WTC11 (cell line): Measurements from ENCODE around the gene RAP2B. TPM values are rescaled to one million over a fixed set of nuclear protein-coding genes. Genes with fewer than 3 reads are reported as not detected.
A peak's percentile ranks its signal among the peaks of the same experiment; 100 is the strongest.

ENCODE experiments used
- MYBL2 ChIP-seq: sonication (generic); formaldehyde crosslinking; IDR thresholded peaks from 2 replicates; pipeline ENCODE4 v1.8.1; 2023; ENCODE audit warnings: mild to moderate bottlenecking, moderate library complexity, missing genetic modification reagents
- NFYB ChIP-seq: sonication (generic); formaldehyde crosslinking; conservative IDR thresholded peaks from 2 replicates; pipeline ENCODE4 v1.8.0; 2022; ENCODE audit warnings: low read depth, missing genetic modification reagents
- PRRX2 ChIP-seq: fragments of 250-450 bp; sonication (Bioruptor Pico); IDR thresholded peaks from 2 replicates; pipeline ENCODE4 v1.8.0; 2021; ENCODE audit warnings: mild to moderate bottlenecking
- total RNA-seq: library from RNA; stranded (reverse); gene quantifications from 3 replicates; pipeline ENCODE4 v1.2.3, GENCODE V29; 2021
- TF ChIP-seq, protein P1 (sequence below): sonication (generic); formaldehyde crosslinking; IDR thresholded peaks from 2 replicates; pipeline ENCODE4 v1.8.1; 2022; ENCODE audit warnings: low read depth, missing genetic modification reagents, borderline replicate concordance
- TF ChIP-seq, protein P2 (sequence below): sonication (generic); formaldehyde crosslinking; IDR thresholded peaks from 2 replicates; pipeline ENCODE4 v1.8.1; 2023; ENCODE audit warnings: mild to moderate bottlenecking, missing genetic modification reagents
- TF ChIP-seq, protein P3 (sequence below): sonication (generic); formaldehyde crosslinking; IDR thresholded peaks from 2 replicates; pipeline ENCODE4 v1.8.0; 2022; ENCODE audit warnings: missing genetic modification reagents
- TF ChIP-seq, protein P4 (sequence below): fragments of 250-450 bp; sonication (Bioruptor Pico); IDR thresholded peaks from 2 replicates; pipeline ENCODE4 v1.9.0; 2021; ENCODE audit warnings: mild to moderate bottlenecking
- TF ChIP-seq, protein P5 (sequence below): sonication (generic); formaldehyde crosslinking; IDR thresholded peaks from 2 replicates; pipeline ENCODE4 v1.8.0; 2022; ENCODE audit warnings: mild to moderate bottlenecking, missing genetic modification reagents
- TF ChIP-seq, protein P6 (sequence below): sonication (generic); formaldehyde crosslinking; IDR thresholded peaks from 2 replicates; pipeline ENCODE4 v1.8.1; 2023; ENCODE audit warnings: mild to moderate bottlenecking, missing genetic modification reagents, borderline replicate concordance
- TF ChIP-seq, protein P7 (sequence below): sonication (generic); formaldehyde crosslinking; conservative IDR thresholded peaks from 2 replicates; pipeline ENCODE4 v1.8.1; 2022; ENCODE audit warnings: mild to moderate bottlenecking, missing genetic modification reagents

Gene RAP2B
- total RNA-seq, 1 experiment from 2014 or later, result 25.6 TPM

DNA sequence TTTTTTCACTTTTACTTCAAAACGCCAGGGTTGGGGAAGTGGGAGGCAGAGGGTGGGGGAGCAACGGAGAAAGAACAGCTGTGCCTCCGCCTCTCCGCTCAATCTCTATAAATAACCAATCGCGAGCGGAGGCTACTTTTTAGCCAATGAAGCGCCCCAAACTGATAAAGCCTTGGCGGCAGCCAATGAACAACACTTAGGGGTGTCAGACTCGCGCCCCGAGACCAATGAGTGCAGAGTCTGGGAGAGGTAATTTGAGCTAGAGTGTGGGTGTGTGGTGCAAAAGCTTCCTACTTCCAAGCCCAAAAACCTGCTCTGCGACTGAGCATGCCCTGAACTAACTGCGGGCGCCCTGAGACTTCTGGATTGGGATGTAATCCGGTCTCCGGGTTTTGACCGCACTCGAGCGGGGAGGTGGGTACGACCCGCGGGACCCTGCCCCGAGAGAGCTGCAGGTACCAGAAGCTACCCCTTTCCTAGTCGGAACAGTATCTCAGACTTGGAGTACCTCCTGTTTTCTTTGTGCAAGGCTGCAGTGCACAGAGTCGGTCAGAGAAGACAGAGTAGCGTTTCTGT is 800 bp upstream of the RAP2B start (continued):
- TF ChIP-seq, protein P1, sequence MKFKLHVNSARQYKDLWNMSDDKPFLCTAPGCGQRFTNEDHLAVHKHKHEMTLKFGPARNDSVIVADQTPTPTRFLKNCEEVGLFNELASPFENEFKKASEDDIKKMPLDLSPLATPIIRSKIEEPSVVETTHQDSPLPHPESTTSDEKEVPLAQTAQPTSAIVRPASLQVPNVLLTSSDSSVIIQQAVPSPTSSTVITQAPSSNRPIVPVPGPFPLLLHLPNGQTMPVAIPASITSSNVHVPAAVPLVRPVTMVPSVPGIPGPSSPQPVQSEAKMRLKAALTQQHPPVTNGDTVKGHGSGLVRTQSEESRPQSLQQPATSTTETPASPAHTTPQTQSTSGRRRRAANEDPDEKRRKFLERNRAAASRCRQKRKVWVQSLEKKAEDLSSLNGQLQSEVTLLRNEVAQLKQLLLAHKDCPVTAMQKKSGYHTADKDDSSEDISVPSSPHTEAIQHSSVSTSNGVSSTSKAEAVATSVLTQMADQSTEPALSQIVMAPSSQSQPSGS (CRISPR knock-in tag), result no peak
- TF ChIP-seq, protein P2, sequence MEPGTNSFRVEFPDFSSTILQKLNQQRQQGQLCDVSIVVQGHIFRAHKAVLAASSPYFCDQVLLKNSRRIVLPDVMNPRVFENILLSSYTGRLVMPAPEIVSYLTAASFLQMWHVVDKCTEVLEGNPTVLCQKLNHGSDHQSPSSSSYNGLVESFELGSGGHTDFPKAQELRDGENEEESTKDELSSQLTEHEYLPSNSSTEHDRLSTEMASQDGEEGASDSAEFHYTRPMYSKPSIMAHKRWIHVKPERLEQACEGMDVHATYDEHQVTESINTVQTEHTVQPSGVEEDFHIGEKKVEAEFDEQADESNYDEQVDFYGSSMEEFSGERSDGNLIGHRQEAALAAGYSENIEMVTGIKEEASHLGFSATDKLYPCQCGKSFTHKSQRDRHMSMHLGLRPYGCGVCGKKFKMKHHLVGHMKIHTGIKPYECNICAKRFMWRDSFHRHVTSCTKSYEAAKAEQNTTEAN (CRISPR knock-in tag), result no peak
- peak; percentile 76 for TF ChIP-seq NFYB
- TF ChIP-seq, protein P3, sequence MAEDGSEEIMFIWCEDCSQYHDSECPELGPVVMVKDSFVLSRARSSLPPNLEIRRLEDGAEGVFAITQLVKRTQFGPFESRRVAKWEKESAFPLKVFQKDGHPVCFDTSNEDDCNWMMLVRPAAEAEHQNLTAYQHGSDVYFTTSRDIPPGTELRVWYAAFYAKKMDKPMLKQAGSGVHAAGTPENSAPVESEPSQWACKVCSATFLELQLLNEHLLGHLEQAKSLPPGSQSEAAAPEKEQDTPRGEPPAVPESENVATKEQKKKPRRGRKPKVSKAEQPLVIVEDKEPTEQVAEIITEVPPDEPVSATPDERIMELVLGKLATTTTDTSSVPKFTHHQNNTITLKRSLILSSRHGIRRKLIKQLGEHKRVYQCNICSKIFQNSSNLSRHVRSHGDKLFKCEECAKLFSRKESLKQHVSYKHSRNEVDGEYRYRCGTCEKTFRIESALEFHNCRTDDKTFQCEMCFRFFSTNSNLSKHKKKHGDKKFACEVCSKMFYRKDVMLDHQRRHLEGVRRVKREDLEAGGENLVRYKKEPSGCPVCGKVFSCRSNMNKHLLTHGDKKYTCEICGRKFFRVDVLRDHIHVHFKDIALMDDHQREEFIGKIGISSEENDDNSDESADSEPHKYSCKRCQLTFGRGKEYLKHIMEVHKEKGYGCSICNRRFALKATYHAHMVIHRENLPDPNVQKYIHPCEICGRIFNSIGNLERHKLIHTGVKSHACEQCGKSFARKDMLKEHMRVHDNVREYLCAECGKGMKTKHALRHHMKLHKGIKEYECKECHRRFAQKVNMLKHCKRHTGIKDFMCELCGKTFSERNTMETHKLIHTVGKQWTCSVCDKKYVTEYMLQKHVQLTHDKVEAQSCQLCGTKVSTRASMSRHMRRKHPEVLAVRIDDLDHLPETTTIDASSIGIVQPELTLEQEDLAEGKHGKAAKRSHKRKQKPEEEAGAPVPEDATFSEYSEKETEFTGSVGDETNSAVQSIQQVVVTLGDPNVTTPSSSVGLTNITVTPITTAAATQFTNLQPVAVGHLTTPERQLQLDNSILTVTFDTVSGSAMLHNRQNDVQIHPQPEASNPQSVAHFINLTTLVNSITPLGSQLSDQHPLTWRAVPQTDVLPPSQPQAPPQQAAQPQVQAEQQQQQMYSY, result peak; percentile 98
- no peak for TF ChIP-seq PRRX2 (CRISPR knock-in tag)
- TF ChIP-seq, protein P4, sequence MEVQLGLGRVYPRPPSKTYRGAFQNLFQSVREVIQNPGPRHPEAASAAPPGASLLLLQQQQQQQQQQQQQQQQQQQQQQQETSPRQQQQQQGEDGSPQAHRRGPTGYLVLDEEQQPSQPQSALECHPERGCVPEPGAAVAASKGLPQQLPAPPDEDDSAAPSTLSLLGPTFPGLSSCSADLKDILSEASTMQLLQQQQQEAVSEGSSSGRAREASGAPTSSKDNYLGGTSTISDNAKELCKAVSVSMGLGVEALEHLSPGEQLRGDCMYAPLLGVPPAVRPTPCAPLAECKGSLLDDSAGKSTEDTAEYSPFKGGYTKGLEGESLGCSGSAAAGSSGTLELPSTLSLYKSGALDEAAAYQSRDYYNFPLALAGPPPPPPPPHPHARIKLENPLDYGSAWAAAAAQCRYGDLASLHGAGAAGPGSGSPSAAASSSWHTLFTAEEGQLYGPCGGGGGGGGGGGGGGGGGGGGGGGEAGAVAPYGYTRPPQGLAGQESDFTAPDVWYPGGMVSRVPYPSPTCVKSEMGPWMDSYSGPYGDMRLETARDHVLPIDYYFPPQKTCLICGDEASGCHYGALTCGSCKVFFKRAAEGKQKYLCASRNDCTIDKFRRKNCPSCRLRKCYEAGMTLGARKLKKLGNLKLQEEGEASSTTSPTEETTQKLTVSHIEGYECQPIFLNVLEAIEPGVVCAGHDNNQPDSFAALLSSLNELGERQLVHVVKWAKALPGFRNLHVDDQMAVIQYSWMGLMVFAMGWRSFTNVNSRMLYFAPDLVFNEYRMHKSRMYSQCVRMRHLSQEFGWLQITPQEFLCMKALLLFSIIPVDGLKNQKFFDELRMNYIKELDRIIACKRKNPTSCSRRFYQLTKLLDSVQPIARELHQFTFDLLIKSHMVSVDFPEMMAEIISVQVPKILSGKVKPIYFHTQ (CRISPR knock-in tag), result no peak
- TF ChIP-seq, protein P5, sequence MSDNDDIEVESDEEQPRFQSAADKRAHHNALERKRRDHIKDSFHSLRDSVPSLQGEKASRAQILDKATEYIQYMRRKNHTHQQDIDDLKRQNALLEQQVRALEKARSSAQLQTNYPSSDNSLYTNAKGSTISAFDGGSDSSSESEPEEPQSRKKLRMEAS, result no peak; the same call in 1 of the 2 replicates
- TF ChIP-seq, protein P6, sequence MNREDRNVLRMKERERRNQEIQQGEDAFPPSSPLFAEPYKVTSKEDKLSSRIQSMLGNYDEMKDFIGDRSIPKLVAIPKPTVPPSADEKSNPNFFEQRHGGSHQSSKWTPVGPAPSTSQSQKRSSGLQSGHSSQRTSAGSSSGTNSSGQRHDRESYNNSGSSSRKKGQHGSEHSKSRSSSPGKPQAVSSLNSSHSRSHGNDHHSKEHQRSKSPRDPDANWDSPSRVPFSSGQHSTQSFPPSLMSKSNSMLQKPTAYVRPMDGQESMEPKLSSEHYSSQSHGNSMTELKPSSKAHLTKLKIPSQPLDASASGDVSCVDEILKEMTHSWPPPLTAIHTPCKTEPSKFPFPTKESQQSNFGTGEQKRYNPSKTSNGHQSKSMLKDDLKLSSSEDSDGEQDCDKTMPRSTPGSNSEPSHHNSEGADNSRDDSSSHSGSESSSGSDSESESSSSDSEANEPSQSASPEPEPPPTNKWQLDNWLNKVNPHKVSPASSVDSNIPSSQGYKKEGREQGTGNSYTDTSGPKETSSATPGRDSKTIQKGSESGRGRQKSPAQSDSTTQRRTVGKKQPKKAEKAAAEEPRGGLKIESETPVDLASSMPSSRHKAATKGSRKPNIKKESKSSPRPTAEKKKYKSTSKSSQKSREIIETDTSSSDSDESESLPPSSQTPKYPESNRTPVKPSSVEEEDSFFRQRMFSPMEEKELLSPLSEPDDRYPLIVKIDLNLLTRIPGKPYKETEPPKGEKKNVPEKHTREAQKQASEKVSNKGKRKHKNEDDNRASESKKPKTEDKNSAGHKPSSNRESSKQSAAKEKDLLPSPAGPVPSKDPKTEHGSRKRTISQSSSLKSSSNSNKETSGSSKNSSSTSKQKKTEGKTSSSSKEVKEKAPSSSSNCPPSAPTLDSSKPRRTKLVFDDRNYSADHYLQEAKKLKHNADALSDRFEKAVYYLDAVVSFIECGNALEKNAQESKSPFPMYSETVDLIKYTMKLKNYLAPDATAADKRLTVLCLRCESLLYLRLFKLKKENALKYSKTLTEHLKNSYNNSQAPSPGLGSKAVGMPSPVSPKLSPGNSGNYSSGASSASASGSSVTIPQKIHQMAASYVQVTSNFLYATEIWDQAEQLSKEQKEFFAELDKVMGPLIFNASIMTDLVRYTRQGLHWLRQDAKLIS (CRISPR knock-in tag), result no peak
- no peak; the same call in 1 of the 2 replicates for TF ChIP-seq MYBL2 (CRISPR knock-in tag)
- TF ChIP-seq, protein P7, sequence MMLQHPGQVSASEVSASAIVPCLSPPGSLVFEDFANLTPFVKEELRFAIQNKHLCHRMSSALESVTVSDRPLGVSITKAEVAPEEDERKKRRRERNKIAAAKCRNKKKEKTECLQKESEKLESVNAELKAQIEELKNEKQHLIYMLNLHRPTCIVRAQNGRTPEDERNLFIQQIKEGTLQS (CRISPR knock-in tag), result no peak
